Measurements from ENCODE around the gene NAT16.

Gene NAT16

DNA sequence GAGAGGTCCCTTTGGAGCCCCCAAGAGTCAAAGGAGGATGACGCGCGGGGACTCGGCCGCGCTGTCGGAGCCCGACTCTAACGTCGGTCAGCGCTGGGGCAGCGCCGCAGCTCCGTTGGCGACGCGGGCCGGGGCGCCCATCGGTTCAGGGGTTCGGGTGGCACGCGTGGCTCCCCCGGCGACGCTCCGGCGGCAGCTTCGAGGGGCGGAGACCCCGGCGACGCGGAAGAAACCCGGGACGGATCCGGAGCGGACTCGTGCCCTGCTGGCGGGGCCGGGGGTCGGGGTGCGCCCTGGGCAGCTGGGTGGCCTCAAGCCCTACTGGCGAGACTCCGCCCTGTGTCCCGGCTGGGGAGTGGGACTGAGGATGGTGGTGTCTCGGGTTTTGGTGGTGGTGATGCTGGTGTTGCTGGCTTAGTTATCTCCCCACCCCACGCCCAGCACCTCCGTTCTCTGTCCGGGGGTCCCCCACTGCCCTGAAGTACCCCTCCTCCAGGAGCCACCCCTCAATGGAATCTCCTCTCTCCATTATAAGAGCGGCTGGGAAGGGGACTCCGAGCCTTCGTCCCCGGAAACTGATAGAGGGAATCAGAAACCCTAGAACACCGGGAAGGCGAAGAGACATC lies at the start of gene NAT16:
NAT16 (minus strand) TSS at position 164 of the 626 bp plus-strand sequence. CDS start 5,486 bp downstream, outside the sequence.
- DNase-seq, result no peak

DNA sequence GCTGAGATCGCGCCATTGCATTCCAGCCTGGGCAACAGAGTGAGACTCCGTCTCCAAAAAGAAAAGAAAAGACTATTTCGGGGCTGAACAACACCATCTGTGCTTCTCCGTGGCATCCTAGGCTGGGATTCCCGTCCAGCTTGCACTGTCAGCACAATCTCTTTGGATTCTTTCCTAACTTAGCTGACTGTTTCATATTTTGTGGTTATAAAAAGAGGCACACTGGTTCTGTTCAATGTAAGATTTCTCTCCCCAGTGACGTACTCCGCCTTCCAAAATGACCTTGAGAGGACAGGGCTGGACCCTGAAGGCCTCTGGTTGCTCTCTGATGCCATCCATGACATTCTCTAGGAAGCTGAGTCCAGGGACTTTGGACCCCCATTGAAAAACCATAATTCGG lies 46.6 kb upstream of the NAT16 start:
- DNase-seq, result no peak

DNA sequence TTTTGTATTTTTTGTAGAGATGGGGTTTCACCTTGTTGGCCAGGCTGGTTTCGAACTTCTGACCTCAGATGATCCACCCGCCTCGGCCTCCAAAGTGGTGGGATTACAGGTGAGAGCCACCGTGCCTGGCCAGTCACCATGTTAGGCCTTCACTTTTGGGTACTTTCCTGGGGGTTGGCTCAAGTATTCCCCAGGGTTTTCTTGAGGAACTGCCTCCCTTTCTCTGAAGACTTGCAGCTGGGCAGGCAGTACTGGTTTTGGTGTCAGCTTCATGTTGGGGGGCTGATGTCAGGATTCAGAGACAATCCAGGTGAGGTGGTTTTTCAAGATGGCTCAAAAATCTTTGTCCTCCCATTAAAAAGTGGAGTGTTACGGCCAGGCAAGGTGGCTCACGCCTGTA lies 45.6 kb upstream of the NAT16 start:
- DNase-seq, result no peak

DNA sequence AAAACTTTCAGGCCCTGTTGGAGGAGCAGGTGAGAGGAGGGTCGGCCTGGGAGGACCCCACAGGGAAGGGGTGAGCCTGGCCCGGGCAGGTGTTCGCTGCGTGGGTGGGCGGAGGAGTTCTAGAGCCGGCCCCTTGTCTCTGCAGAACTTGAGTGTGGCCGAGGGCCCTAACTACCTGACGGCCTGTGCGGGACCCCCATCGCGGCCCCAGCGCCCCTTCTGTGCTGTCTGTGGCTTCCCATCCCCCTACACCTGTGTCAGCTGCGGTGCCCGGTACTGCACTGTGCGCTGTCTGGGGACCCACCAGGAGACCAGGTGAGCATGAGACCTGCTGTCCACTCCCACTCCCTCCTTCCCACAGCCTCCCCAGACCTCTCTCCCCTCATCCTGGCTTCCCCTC lies 43.4 kb upstream of the NAT16 start:
- DNase-seq, result no peak

DNA sequence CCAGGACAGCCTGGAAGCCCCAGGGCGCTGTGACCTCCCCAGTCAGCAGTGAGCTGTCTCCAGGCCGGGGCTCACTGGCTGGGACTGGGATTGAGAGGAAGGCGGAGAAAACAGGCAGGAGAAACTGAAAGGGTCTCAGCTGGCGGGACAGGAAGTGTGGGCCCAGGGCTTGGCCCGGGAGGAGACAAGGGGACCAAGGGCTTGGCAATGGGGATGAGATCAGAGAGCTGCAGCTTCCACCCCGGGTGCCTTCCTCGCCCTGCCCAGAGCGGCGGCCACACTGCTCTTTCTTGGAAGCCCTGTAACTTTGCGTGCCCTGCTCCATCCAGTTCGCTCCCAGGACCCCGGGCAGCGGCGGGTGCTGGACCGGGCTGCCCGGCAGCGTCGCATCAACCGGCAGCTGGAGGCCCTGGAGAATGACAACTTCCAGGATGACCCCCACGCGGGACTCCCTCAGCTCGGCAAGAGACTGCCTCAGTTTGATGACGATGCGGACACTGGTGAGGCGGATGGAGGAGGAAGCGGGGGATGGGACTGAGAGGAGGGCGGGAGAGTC lies 42.3 kb upstream of the NAT16 start:
- DNase-seq, result no peak

DNA sequence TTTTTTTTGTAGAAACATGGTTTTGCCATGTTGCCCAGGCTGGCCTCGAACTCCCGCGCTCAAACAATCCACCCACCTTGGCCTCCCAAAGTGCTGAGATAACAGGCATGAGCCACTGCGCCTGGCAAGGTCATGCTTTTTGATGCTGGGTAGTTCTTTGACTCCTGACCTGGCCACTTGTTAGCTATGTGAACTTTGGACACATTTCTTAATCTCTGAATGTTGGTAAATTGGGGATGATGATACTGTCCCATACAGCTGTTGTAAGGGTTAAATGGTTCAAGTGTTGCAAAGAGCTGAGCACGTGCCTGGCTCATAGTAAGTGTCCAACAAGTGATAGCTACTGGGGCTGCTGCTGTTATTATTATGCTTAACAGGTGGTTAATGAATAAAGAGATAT lies 40.2 kb upstream of the NAT16 start:
- no peak for DNase-seq

DNA sequence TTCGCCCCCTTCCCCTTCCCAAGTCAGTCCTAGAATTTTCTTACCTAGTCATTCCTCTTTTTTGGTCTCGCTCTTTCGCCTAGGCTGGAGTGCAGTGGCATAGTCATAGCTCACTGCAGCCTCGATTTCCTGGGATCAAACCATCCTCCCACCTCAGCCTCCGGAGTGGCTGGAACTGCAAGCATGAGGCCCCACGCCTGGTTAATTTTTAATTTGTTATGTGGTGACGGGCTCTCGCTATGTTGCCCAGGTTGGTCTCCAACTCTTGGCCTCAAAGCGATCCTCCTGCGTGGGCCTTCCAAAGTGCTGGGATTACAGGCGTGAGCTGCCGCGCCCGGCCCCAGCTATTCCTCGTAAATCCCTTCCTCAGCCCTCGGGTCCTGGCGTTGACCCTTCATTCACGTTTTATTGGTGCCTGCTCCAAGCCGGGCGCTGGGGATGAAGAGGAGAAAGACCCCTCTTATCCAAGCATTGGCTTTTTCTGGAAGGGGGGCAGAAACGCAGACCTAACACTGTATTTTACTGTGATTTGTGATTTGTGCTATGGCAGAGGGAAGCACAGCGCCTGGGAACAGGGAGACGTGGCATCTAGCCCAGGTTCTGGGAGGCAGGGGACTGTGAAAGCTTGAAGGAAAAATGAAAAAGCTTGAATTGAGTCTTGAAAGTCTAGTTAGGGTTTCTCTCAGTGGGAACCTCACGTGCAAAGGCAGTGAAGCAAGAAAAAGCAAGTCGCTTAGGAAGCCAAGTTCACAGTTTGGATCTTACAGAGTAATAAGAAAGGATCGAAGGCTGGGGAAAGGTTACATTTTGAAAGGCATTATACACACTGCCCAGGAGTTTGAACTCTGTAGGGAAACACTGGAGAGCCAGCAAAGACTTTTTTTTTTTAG lies 38.4 kb upstream of the NAT16 start:
- no peak for DNase-seq

DNA sequence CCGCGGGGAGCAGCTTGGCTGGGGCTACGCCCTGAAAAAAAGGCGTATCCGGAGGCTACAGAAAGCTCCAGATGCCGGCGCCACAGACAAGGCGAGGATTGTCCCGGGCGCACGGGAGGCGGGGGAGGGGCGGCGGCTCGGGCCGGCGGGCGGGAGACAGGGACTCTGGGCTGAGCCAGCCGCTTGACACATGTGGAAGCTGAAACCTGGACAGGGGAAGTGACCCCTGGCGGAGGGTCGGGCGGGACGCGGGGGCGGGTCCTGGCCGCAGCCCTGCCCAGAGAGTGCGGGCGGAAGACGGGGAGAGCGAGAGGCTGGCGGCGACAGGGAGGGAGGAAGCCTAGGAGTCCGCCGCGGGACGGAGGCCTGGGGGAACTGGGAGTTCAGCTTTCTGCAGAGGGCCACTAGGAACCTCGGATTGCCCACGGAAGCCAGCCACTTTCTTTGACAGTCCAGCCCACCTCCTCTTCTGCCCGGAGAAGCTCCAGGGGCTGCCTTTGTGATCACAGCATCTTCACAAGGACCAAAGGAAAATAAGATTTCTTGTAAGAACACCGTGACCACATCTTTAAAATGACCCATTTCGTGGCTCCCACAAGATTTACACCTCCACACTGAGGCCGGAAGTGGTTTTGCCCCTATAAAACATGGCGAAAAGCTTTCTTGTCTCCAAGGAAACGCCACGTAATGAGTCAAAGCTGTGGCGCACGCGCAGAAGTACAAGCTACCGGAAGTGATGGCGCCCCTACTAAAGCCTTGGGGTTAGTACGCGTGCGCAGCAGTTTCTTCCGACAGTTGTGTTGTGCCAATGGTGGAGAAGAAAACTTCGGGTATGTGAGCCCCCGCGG lies 37.5 kb upstream of the NAT16 start, which contains the start of the genes PLOD3 and ZNHIT1:
PLOD3 (minus strand) TSS at position 194 of the 848 bp plus-strand sequence. CDS start 307 bp downstream, outside the sequence.
ZNHIT1 (plus strand) TSS at position 778 of the 848 bp plus-strand sequence; CDS start at position 809, 31 bp downstream.
- peak; percentile 97 for DNase-seq

DNA sequence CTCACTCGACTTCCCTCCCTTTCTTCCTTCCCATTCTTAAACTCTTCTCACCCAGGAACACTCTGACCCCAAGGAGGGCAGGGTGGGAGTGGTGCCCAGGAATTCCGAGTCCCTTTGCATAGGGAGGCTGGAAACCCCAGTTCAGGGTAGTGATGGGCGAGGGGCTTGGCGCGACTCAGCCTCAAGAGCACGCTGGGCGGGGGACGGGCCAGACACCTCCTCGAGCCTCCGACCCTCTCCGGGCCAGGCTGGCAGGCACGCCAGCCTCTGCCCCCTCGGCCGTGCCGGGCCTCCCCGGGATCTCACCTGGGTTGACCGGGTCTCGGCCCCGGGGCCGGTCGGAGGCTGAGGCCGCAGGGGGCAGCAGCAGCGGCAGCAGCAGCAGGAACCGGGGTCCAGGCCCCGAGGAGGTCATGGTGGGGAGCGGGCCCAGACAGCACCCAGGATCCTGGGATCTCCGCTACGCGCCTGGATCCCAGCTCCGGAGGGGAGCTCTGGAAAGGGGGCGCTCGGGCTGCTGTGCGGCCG lies 36.8 kb upstream of the NAT16 start:
- no peak for DNase-seq

DNA sequence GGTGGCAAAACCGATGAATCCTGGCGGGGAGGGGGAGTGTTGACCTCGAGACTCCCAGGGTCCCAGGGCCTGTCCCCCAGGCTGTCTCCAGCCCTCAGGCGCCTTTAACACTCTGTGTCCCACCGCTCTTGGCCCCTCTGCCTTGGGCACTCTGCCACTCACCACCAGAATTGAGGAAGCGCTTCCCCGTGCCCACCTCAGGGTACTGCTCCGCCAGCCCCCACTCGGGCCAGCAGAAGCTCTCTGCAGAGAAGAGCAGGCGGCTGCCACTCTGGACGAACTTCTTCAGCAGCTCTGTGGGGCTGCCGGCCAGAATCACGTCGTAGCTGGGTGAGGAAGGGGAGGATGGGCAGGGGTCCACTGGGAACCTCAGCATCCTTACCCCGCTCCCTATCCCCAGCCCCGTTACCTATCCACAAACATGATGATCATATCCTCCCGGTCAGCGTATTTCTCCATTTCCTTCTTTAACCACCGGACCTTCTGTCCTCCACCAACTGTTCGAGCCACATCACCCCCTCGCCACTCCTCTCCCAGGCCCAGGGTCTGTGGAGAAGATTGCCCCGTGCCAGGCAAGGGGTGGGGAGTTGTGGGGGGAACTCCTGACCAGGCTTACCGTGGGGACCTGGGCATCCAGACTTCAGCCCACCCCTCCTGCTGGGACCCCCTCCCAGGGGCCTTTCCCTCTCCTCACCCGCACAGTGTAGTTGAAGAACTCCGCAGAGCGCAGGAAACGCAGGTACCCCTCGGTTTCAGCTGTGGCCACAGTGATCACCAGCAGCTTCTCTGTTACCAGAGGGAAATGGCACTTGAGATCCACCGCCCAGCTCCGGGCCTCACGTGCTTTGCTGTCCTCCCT lies 36.1 kb upstream of the NAT16 start:
- no peak for DNase-seq

DNA sequence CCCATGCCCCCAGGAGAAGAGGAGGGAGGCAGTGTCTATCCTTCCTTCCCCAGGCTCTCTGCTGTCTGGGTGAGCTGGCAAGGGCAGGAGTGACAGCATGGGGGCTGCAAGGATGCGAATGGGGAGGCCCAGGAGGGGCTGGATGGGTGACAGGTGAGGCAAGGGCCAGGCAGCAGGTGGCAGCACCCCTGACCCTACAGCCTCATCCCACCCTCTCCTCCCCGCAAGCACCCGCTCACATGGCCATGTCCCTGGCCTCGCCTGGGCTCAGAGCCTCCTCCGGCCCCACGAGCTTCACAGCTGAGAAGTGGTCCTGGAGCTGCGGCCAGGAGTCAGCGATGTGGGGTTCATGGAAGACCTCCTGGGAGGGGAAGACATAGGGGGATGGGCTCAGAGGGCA lies 31.9 kb upstream of the NAT16 start:
- DNase-seq, result no peak

DNA sequence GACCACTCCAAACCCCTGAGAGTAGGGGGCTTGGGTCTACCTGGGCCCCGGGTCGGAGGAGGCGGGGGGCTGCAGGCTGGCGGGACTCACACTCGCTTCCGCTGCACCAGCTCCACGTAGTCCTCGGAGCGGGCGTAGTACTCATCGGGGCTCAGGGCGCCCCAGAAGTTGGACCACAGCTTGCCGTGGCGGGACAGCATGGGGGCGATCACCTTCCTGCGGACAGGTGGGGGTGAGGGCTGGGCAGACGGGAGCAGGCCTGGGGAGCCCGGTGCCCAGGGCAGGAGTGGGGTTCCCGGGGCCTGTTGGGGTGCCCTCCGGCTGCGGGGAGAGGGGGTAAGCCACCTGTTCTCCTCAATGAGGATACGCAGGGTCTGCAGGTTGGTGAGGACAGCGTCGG lies 31.4 kb upstream of the NAT16 start:
- DNase-seq, result no peak

DNA sequence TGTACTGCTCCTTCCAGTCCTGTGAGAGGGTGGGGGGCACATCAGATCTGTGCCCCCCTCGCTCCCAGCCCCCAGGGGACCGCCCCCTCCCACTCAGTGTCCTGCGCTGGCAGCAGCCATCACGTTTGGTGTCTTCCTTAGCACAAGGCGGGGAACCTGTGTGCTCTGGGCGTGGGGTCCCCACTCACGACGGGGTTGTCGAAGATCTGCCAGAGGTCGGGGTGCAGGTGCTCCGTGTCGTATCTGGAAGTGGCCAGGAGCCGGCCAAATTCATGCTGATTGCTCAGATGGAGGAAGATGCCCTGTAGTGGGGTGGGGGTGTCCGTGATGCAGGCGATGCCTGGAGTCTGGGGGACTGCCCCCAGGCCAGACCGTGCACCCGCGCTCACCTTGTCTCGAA lies 30.1 kb upstream of the NAT16 start:
- DNase-seq, result no peak

DNA sequence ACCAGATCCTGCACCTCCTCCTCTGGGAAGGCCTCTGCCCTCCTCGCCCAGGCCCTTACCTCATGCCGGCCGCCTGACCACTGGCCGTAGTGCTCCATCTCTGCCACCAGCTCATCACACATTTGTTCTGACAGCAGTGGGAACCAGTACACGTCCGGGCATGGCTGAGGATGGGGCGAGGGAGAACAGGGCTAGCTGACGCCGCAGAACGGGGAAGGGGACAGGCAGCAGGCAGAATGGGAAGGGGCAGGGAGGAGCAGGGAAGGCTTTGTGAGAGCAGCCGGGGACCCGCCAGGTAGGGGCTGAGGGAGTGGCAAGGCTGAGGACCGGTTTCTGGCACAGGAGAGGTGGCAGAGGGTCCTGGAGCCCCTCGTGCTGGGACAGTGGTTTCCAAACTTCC lies 28.7 kb upstream of the NAT16 start:
- DNase-seq, result no peak

DNA sequence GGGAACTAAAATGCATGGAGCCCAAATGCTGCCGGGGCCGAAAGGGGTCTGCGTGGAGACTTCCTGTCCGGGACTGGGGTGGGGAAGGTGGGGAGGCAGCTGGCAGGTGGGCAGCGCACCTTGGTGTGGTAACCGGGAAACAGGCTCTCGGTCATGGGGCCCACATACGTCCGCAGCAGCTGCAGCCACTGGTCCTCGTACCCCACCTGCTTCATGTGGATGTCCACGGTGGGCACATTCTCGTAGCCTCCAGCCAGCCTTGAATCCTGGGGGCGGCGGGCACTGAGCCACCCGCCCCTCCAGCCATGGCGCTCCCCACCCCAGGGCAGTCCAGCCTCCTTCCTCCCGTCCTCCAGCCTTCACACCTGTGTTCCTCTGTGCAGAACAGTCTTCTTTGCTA lies 27.4 kb upstream of the NAT16 start:
- no peak for DNase-seq

DNA sequence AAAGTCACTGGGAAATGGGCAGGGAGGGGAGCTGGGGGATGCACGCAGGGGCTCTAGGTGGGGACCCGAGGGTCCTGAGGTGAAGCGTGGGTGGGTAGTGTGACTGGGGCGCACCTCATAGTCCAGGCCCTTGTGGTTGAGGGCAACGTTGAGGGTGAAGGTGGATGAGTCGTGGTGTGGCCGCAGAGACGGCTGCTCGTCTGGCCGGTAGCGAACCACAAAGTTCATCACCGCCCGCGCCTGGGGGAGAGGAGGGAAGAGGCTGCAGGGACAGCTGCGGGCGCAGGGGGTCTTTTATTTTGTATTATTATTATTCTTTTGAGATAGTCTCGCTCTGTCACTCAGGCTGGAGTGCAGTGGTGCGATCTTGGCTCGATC lies 26.6 kb upstream of the NAT16 start:
- DNase-seq, result no peak

DNA sequence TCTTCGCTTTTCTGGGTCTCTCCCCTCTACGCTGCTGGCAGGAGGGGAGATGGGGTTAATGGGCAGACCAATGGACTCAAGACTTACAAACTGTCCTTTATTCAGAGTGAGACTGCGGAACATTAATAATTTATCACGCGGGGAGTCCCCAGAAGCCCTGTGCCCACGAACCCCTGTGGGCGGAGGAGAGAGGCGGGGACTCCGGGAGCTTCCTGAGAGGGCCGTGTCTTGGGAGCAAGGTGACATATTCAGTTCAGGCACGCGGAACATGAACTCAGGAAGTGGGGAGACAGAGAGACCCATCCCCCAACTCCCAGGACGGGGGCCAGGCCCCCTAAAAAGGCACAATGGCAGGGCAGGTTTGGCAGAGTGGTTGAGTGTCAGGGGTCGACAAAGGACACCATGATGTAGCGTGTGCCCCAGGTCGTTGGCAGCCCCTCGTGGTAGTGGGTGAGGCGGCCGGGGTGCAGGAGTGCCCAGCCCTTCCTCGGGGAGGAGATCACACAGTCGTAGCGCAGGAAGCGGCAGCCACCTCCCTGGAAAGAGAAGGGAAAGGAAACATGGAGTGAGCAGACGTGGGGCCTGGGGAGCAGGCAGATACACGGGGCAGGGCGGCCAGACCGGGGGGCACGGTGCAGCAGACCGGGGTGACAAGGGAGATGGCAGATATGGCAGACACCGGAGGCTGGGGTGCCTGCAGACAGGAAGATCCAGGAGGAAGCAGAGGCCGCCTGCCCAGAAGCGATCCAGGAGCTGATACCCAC lies 26.0 kb upstream of the NAT16 start:
- no peak for DNase-seq

DNA sequence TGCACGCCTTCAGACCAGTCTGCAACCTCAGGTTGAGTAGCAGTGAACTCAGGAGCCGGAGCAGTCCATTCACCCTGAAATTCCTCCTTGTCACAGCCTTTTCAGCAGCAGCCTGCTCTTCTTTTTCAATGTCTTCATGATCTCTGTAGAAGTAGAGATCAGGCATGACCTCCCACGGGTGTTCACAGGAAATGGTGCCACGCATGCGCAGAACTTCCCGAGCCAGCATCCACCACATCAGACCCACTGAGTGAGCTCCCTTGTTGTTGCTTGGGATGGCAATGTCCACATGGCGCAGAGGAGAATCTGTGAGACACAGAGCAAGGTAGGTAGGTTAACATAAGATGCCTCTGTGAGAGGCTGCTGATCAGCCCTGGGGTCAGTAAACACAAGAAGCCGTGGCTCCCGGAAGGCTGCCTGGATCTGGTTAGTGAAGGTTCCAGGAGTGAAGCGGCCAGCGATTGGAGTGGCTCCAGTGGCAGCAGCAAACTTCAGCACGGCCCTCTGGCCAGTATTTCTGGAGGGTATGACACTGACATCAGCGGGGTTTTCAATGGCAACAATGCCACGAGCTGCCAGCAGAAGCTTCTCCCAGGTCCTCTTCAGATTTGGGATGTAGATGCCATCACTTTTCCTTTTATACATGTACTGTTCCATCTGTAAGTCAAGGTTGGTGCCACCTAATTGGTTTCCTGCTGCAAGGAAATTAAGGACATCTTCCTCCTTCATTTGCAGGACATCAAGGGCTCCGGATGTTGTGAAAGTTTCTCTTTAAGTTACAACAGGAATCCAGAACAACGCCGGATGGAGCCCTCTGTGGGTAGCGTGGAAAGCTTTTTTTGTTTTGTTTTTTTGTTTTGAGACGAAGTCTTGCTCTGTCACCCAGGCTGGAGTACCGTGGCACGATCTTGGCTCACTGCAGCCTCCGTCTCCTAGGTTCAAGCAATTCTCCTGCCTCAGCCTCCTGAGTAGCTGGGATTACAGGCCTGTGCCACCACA lies 23.9 kb upstream of the NAT16 start:
- peak; percentile 19 for DNase-seq

DNA sequence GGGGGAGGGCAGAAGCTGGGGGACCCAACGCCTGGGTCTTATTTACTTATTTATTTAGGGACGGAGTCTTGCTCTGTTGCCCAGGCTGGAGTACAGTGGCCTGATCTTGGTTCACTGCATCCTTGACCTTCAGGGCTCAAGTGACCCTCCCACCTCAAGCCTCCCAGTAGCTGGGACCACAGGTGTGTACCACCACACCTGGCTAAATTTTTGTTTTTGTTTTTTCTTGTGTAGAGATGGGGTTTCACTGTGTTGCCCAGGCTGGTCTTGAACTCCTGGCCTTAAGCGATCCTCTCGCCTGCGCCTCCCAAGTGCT lies 22.5 kb upstream of the NAT16 start:
- no peak for DNase-seq
